Measurements from ENCODE around the gene PTGES3. TPM values are rescaled to one million over a fixed set of nuclear protein-coding genes. Genes with fewer than 3 reads are reported as not detected.

PTGES3 gene
- total and polyA plus RNA-seq, 2 of the 8 experiments (the other 6 are each of a cell fraction or from before 2014, with no cell fraction given), result 111 to 464 TPM

DNA sequence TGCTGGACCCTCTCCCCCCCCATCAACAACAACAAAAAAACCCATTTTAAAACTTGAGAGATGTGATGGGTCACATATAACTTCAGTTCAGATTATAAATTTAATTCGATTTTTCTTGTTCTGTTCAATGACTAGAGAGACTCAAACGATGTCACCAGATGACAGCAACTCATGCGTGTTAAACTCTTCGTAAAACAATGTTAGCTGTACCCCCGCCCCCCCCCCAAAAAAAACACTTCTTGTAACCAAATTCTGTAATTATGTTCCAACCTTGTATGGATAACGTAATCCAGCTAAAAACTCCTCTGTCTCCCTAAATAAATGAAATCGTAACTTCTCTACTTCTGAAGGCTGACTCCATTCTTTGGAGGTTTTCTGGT is 37.6 kb upstream of the PTGES3 start (continued):
- TF ChIP-seq, protein P1, sequence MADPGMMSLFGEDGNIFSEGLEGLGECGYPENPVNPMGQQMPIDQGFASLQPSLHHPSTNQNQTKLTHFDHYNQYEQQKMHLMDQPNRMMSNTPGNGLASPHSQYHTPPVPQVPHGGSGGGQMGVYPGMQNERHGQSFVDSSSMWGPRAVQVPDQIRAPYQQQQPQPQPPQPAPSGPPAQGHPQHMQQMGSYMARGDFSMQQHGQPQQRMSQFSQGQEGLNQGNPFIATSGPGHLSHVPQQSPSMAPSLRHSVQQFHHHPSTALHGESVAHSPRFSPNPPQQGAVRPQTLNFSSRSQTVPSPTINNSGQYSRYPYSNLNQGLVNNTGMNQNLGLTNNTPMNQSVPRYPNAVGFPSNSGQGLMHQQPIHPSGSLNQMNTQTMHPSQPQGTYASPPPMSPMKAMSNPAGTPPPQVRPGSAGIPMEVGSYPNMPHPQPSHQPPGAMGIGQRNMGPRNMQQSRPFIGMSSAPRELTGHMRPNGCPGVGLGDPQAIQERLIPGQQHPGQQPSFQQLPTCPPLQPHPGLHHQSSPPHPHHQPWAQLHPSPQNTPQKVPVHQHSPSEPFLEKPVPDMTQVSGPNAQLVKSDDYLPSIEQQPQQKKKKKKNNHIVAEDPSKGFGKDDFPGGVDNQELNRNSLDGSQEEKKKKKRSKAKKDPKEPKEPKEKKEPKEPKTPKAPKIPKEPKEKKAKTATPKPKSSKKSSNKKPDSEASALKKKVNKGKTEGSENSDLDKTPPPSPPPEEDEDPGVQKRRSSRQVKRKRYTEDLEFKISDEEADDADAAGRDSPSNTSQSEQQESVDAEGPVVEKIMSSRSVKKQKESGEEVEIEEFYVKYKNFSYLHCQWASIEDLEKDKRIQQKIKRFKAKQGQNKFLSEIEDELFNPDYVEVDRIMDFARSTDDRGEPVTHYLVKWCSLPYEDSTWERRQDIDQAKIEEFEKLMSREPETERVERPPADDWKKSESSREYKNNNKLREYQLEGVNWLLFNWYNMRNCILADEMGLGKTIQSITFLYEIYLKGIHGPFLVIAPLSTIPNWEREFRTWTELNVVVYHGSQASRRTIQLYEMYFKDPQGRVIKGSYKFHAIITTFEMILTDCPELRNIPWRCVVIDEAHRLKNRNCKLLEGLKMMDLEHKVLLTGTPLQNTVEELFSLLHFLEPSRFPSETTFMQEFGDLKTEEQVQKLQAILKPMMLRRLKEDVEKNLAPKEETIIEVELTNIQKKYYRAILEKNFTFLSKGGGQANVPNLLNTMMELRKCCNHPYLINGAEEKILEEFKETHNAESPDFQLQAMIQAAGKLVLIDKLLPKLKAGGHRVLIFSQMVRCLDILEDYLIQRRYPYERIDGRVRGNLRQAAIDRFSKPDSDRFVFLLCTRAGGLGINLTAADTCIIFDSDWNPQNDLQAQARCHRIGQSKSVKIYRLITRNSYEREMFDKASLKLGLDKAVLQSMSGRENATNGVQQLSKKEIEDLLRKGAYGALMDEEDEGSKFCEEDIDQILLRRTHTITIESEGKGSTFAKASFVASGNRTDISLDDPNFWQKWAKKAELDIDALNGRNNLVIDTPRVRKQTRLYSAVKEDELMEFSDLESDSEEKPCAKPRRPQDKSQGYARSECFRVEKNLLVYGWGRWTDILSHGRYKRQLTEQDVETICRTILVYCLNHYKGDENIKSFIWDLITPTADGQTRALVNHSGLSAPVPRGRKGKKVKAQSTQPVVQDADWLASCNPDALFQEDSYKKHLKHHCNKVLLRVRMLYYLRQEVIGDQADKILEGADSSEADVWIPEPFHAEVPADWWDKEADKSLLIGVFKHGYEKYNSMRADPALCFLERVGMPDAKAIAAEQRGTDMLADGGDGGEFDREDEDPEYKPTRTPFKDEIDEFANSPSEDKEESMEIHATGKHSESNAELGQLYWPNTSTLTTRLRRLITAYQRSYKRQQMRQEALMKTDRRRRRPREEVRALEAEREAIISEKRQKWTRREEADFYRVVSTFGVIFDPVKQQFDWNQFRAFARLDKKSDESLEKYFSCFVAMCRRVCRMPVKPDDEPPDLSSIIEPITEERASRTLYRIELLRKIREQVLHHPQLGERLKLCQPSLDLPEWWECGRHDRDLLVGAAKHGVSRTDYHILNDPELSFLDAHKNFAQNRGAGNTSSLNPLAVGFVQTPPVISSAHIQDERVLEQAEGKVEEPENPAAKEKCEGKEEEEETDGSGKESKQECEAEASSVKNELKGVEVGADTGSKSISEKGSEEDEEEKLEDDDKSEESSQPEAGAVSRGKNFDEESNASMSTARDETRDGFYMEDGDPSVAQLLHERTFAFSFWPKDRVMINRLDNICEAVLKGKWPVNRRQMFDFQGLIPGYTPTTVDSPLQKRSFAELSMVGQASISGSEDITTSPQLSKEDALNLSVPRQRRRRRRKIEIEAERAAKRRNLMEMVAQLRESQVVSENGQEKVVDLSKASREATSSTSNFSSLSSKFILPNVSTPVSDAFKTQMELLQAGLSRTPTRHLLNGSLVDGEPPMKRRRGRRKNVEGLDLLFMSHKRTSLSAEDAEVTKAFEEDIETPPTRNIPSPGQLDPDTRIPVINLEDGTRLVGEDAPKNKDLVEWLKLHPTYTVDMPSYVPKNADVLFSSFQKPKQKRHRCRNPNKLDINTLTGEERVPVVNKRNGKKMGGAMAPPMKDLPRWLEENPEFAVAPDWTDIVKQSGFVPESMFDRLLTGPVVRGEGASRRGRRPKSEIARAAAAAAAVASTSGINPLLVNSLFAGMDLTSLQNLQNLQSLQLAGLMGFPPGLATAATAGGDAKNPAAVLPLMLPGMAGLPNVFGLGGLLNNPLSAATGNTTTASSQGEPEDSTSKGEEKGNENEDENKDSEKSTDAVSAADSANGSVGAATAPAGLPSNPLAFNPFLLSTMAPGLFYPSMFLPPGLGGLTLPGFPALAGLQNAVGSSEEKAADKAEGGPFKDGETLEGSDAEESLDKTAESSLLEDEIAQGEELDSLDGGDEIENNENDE (IDR thresholded peaks at IDR 0.05; ENCODE audit: insufficient replicate concordance, low read length), result no peak
- TF ChIP-seq RAD21 (IDR thresholded peaks at IDR 0.05 in 1 of 2, conservative IDR thresholded peaks at IDR 0.05 in 1 of 2; ENCODE audit: low read depth in 2 of 2, low read length in 2 of 2) (no peak), MAFK (IDR thresholded peaks at IDR 0.05; ENCODE audit: low read depth, low read length) (no peak), POLR2AphosphoS5 (IDR thresholded peaks at IDR 0.05; ENCODE audit: low read depth, low read length) (no peak), TBP (IDR thresholded peaks at IDR 0.05; ENCODE audit: low read depth, low read length) (no peak), TCF12 (IDR thresholded peaks at IDR 0.05; ENCODE audit: low read depth, low read length) (no peak), FOSL1 (IDR thresholded peaks at IDR 0.05; ENCODE audit: insufficient read depth, low read depth, low read length) (no peak), HDAC6 (IDR thresholded peaks at IDR 0.05; ENCODE audit: low read depth, low read length) (no peak), CBX8 (IDR thresholded peaks at IDR 0.05; ENCODE audit: borderline replicate concordance, low read depth, low read length) (no peak)
